WTC11 (cell line): ENCODE results near the gene KMT2A. TPM values are rescaled to one million over a fixed set of nuclear protein-coding genes. Genes with fewer than 3 reads are reported as not detected.

Experiments
- ATAC-seq: fragments of 200-7000 bp; cut with Tn5 transposase; 2 replicates; pipeline ENCODE4 v1.10.0; 2021; ENCODE audit warnings: mild to moderate bottlenecking, moderate library complexity
- CTCF ChIA-PET: fragments of 300-600 bp; sonication (Branson Sonifier 250); formaldehyde crosslinking; loops from one replicate; lab custom pipeline; 2021; ENCODE audit warnings: antibody characterized with exemption; lab: Charles Lee
- POLR2A ChIA-PET: fragments of 350-600 bp; sonication (Branson Sonifier 250); formaldehyde crosslinking; loops from one replicate; lab custom pipeline; 2021; ENCODE audit warnings: antibody characterized with exemption; lab: Charles Lee
- DNase-seq: peaks from one replicate; pipeline ENCODE4 v3.0.0; 2021; ENCODE audit warnings: low spot score
- H3K27ac Mint-ChIP-seq: 2 replicates; pipeline ENCODE4 v1.8.0; 2021; ENCODE audit warnings: mixed read lengths
- H3K27me3 Mint-ChIP-seq: 2 replicates; pipeline ENCODE4 v1.8.0; 2021; ENCODE audit warnings: low read depth, mild to moderate bottlenecking, moderate library complexity, mixed read lengths
- H3K36me3 Mint-ChIP-seq: 2 replicates; pipeline ENCODE4 v1.8.0; 2021; ENCODE audit warnings: mixed read lengths
- H3K4me1 Mint-ChIP-seq: 2 replicates; pipeline ENCODE4 v1.8.0; 2022; ENCODE audit warnings: mixed read lengths
- H3K4me3 Mint-ChIP-seq: 2 replicates; pipeline ENCODE4 v1.8.0; 2021; ENCODE audit warnings: mild to moderate bottlenecking, moderate library complexity, mixed read lengths
- H3K9me3 Mint-ChIP-seq: 2 replicates; pipeline ENCODE4 v1.8.0; 2021; ENCODE audit warnings: mixed read lengths
- ATF1 ChIP-seq: sonication (generic); formaldehyde crosslinking; IDR thresholded peaks from 2 replicates; pipeline ENCODE4 v1.8.1; 2023; ENCODE audit warnings: mild to moderate bottlenecking, moderate library complexity, missing genetic modification reagents
- ATF2 ChIP-seq: sonication (generic); formaldehyde crosslinking; IDR thresholded peaks from 2 replicates; pipeline ENCODE4 v1.8.1; 2022; ENCODE audit warnings: low read depth, missing genetic modification reagents, borderline replicate concordance
- ATF3 ChIP-seq: sonication (generic); formaldehyde crosslinking; conservative IDR thresholded peaks from 2 replicates; pipeline ENCODE4 v1.8.1; 2022; ENCODE audit warnings: mild to moderate bottlenecking, missing genetic modification reagents
- CDX4 ChIP-seq: fragments of 250-450 bp; sonication (Bioruptor Pico); IDR thresholded peaks from 2 replicates; pipeline ENCODE4 v1.9.0; 2021; ENCODE audit warnings: moderate library complexity, mild to moderate bottlenecking, inconsistent platforms, borderline replicate concordance
- CREB1 ChIP-seq: sonication (generic); formaldehyde crosslinking; IDR thresholded peaks from 2 replicates; pipeline ENCODE4 v1.8.0; 2023; ENCODE audit warnings: mild to moderate bottlenecking, missing genetic modification reagents
- ESRRA ChIP-seq: sonication (generic); formaldehyde crosslinking; IDR thresholded peaks from 2 replicates; pipeline ENCODE4 v1.8.1; 2022; ENCODE audit warnings: mild to moderate bottlenecking, missing genetic modification reagents, borderline replicate concordance
- IRF1 ChIP-seq: sonication (generic); formaldehyde crosslinking; IDR thresholded peaks from 2 replicates; pipeline ENCODE4 v1.8.0; 2023; ENCODE audit warnings: missing genetic modification reagents
- KAT7 ChIP-seq: sonication (generic); formaldehyde crosslinking; IDR thresholded peaks from 2 replicates; pipeline ENCODE4 v1.8.1; 2023; ENCODE audit warnings: missing genetic modification reagents, mild to moderate bottlenecking, borderline replicate concordance
- MYBL2 ChIP-seq: sonication (generic); formaldehyde crosslinking; IDR thresholded peaks from 2 replicates; pipeline ENCODE4 v1.8.1; 2023; ENCODE audit warnings: mild to moderate bottlenecking, moderate library complexity, missing genetic modification reagents
- NFATC4 ChIP-seq: fragments of 250-450 bp; sonication (Bioruptor Pico); IDR thresholded peaks from 2 replicates; pipeline ENCODE4 v1.9.0; 2021; ENCODE audit warnings: mild to moderate bottlenecking
- SMAD3 ChIP-seq: sonication (generic); formaldehyde crosslinking; IDR thresholded peaks from 2 replicates; pipeline ENCODE4 v1.8.0; 2022; ENCODE audit warnings: missing genetic modification reagents, mild to moderate bottlenecking, borderline replicate concordance
- SMAD4 ChIP-seq: sonication (generic); formaldehyde crosslinking; IDR thresholded peaks from 2 replicates; pipeline ENCODE4 v1.8.0; 2022; ENCODE audit warnings: mild to moderate bottlenecking, missing genetic modification reagents
- SOX15 ChIP-seq: fragments of 250-450 bp; sonication (Bioruptor Pico); IDR thresholded peaks from 2 replicates; pipeline ENCODE4 v1.9.0; 2021; ENCODE audit warnings: mild to moderate bottlenecking
- SP1 ChIP-seq: sonication (generic); formaldehyde crosslinking; conservative IDR thresholded peaks from 2 replicates; pipeline ENCODE4 v1.8.1; 2022; ENCODE audit warnings: missing genetic modification reagents
- STAT6 ChIP-seq: sonication (generic); formaldehyde crosslinking; conservative IDR thresholded peaks from 2 replicates; pipeline ENCODE4 v1.8.1; 2023; ENCODE audit warnings: mild to moderate bottlenecking, low read depth, missing genetic modification reagents, moderate library complexity
- TEAD4 ChIP-seq: sonication (generic); formaldehyde crosslinking; IDR thresholded peaks from 2 replicates; pipeline ENCODE4 v1.8.0; 2022; ENCODE audit warnings: mild to moderate bottlenecking, missing genetic modification reagents
- TP53 ChIP-seq: sonication (generic); formaldehyde crosslinking; IDR thresholded peaks from 2 replicates; pipeline ENCODE4 v1.8.1; 2023; ENCODE audit warnings: mild to moderate bottlenecking, missing genetic modification reagents
- ZNF219 ChIP-seq: sonication (generic); formaldehyde crosslinking; IDR thresholded peaks from 2 replicates; pipeline ENCODE4 v1.8.0; 2023; ENCODE audit warnings: missing genetic modification reagents, mild to moderate bottlenecking, borderline replicate concordance
- ZNF423 ChIP-seq: fragments of 250-450 bp; sonication (Bioruptor Pico); IDR thresholded peaks from 2 replicates; pipeline ENCODE4 v2.1.2; 2022; ENCODE audit warnings: mild to moderate bottlenecking, moderate library complexity
- ZNF425 ChIP-seq: fragments of 250-450 bp; sonication (Bioruptor Pico); conservative IDR thresholded peaks from 2 replicates; pipeline ENCODE4 v1.9.0; 2021; ENCODE audit warnings: mild to moderate bottlenecking
- ZNF671 ChIP-seq: fragments of 250-450 bp; sonication (Bioruptor Pico); IDR thresholded peaks from 2 replicates; pipeline ENCODE4 v1.8.0; 2021; ENCODE audit warnings: mild to moderate bottlenecking
- total RNA-seq: library from RNA; stranded (reverse); gene quantifications from 3 replicates; pipeline ENCODE4 v1.2.3, GENCODE V29; 2021

Gene KMT2A
- total RNA-seq, 1 experiment from 2014 or later, result 59.1 TPM

GRCh38 chr11:118514103-118514502 lies 77.8 kb downstream of the KMT2A start:
- Mint-ChIP-seq H3K27me3 (no peaks in the 10 kb centered on the region), H3K9me3 (no peaks in the 10 kb centered on the region), H3K36me3 (peaks cover 64% of the 10 kb centered on the region), H3K4me1 (peaks cover 22% of the 10 kb centered on the region), H3K4me3 (no peak overlapping the region), H3K27ac (no peak overlapping the region)
- DNase-seq, result no peak
- TF ChIP-seq SMAD4 (CRISPR knock-in tag) (no peak), ATF1 (CRISPR knock-in tag) (no peak), ZNF425 (CRISPR knock-in tag) (no peak), SP1 (CRISPR knock-in tag) (no peak), NFATC4 (CRISPR knock-in tag) (no peak), MYBL2 (CRISPR knock-in tag) (no peak), TEAD4 (CRISPR knock-in tag) (no peak), KAT7 (no peak), CDX4 (CRISPR knock-in tag) (no peak), SMAD3 (CRISPR knock-in tag) (no peak), CREB1 (CRISPR knock-in tag) (no peak), ATF2 (CRISPR knock-in tag) (no peak), ESRRA (CRISPR knock-in tag) (no peak), ZNF671 (CRISPR knock-in tag) (no peak), SOX15 (CRISPR knock-in tag) (no peak), ZNF423 (no peak)
- ChIA-PET POLR2A (no interaction called here), CTCF (no interaction called here)
- no peak for ATAC-seq

GRCh38 chr11:118519549-118519948 lies 83.3 kb downstream of the KMT2A start:
- TF ChIP-seq IRF1 (no peak), STAT6 (CRISPR knock-in tag) (no peak), ZNF671 (CRISPR knock-in tag) (no peak), ATF3 (CRISPR knock-in tag) (no peak), TEAD4 (CRISPR knock-in tag) (no peak), TP53 (CRISPR knock-in tag) (no peak), ZNF219 (CRISPR knock-in tag) (no peak)
- Mint-ChIP-seq H3K4me3 (no peak overlapping the region), H3K4me1 (peaks cover 3% of the 10 kb centered on the region; the same call in 1 of the 2 replicates), H3K36me3 (peaks cover 65% of the 10 kb centered on the region), H3K27ac (0 out of 2 replicates have a peak overlapping the region, but pooled peaks have one; percentile 4), H3K9me3 (no peaks in the 10 kb centered on the region), H3K27me3 (no peaks in the 10 kb centered on the region)
- ChIA-PET POLR2A (no interaction called here), CTCF (no interaction called here)
- no peak for ATAC-seq
- DNase-seq, result no peak
